ENCODE measurements around the gene LTF.

LTF gene

GRCh38 chr3:46420931-46421330 is 43.8 kb downstream of the LTF start:
- DNase-seq (ENCODE audit: low read depth, low spot score), result no peak
- ChIA-PET CTCF (no interaction called here), POLR2A (no interaction called here)
- no peak for TF ChIP-seq CTCF (IDR thresholded peaks at IDR 0.05; ENCODE audit: insufficient read depth, low read length, missing control alignments)
- no peak overlapping the region for H3K4me3 ChIP-seq (ENCODE audit: low read depth, low read length)

- no peak for TF ChIP-seq CTCF (IDR thresholded peaks at IDR 0.05; ENCODE audit: insufficient read depth, low read length, missing control alignments)
- H3K4me3 ChIP-seq (ENCODE audit: low read depth, low read length), result no peak overlapping the region
- DNase-seq (ENCODE audit: low read depth, low spot score), result no peak
- POLR2A ChIA-PET, result no interaction called here
- CTCF ChIA-PET, result no interaction called here
These were observed 44.9 kb downstream of the LTF start for GRCh38 chr3:46419816-46420215.

GRCh38 chr3:46417841-46418611 is 46.7 kb downstream of the LTF start:
- H3K4me3 ChIP-seq (ENCODE audit: low read depth, low read length), result no peak overlapping the region
- TF ChIP-seq CTCF (IDR thresholded peaks at IDR 0.05; ENCODE audit: insufficient read depth, low read length, missing control alignments), result no peak
- no peak for DNase-seq (ENCODE audit: low read depth, low spot score)
- CTCF ChIA-PET, result no interaction called here
- POLR2A ChIA-PET, result no interaction called here

- POLR2A ChIA-PET, result no interaction called here
- no peak for TF ChIP-seq CTCF (IDR thresholded peaks at IDR 0.05; ENCODE audit: insufficient read depth, low read length, missing control alignments)
These were observed 47.7 kb downstream of the LTF start for GRCh38 chr3:46416811-46417510.

GRCh38 chr3:46416125-46416810 is 48.4 kb downstream of the LTF start:
- no peak for DNase-seq (ENCODE audit: low read depth, low spot score)
- ChIA-PET POLR2A (no interaction called here), CTCF (interaction anchor here (1.1 to 1.2 kb wide), 3 partner anchors 9 to 71 kb away, joined by 3 to 4 read pairs (median 3); no protein-coding TSS in a partner anchor)
- TF ChIP-seq CTCF (IDR thresholded peaks at IDR 0.05; ENCODE audit: insufficient read depth, low read length, missing control alignments), result no peak
- no peak overlapping the region for H3K4me3 ChIP-seq (ENCODE audit: low read depth, low read length)

More at GRCh38 chr3:46416811-46417510, 47.7 kb downstream of the LTF start:
- CTCF ChIA-PET, result interaction anchor here (1.1 to 1.2 kb wide), 2 partner anchors 27 to 70 kb away, joined by 3 to 4 read pairs; no protein-coding TSS in a partner anchor
- DNase-seq (ENCODE audit: low read depth, low spot score), result no peak
- H3K4me3 ChIP-seq (ENCODE audit: low read depth, low read length), result no peak overlapping the region

- DNase-seq (ENCODE audit: low read depth, low spot score), result no peak
- ChIA-PET CTCF (no interaction called here), POLR2A (no interaction called here)
- H3K4me3 ChIP-seq (ENCODE audit: low read depth, low read length), result no peak overlapping the region
- no peak for TF ChIP-seq CTCF (IDR thresholded peaks at IDR 0.05; ENCODE audit: insufficient read depth, low read length, missing control alignments)
These were observed 50.0 kb downstream of the LTF start for GRCh38 chr3:46414739-46415138.

Measured in AG04449 (cell line).